GM21360 (cell line): ENCODE measurements around the gene ZBTB11.
"Not testable (repeated sequence)": the region's sequence is repeated elsewhere in the genome, so short reads cannot be mapped to it uniquely, and the experiment has no call there.

Experiments
- ATAC-seq: cut with Tn5 transposase; IDR thresholded peaks from one replicate; pipeline ENCODE4 v1.9.1; 2021; ENCODE audit warnings: mild to moderate bottlenecking, moderate library complexity; ENCODE audit not compliant: unreplicated experiment

The ZBTB11 gene

DNA sequence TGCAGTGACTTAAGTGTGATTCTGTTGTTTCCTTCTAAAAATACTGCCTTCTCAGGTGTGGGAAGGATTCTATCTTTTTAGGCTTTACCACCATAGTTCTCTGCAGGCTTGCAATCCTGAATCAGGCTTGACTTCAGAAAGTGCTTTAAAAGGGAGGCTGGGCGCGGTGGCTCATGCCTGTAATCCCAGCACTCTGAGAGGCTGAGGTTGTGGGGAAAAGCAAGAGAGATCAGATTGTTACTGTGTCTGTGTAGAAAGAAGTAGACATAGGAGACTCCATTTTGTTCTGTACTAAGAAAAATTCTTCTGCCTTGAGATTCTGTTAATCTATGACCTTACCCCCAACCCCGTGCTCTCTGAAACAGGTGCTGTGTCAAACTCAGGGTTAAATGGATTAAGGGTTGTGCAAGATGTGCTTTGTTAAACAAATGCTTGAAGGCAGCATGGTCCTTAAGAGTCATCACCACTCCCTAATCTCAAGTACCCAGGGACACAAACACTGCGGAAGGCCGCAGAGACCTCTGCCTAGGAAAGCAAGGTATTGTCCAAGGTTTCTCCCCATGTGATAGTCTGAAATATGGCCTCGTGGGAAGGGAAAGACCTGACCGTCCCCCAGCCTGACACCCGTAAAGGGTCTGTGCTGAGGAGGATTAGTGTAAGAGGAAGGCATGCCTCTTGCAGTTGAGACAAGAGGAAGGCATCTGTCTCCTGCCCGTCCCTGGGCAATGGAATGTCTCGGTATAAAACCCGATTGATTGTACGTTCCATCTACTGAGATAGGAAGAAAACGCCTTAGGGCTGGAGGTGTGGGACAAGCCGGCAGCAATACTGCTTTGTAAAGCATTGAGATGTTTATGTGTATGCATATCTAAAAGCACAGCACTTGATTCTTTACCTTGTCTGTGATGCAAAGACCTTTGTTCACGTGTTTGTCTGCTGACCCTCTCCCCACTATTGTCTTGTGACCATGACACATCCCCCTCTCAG, 15.0 kb upstream of the ZBTB11 start:
- ATAC-seq: not testable (repeated sequence)

DNA sequence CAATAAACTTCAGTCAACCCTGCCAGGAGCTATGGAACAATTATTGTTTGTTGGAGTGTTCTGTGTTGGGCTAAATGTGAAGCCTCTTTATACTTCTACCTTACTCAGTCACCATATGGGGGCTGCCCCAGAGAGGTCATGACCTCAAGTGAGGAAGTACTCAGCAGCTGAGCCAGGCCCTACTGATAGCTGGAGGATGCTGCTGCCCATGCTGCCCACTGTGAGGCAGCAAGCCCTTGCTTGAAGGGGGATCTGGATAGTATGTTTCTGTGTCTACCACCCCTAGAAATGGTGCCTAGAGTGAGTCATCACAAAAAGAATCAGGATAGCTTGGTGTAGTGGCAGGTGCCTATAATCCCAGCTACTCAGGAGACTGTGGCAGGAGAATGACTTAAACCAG, 14.0 kb upstream of the ZBTB11 start:
- no peak for ATAC-seq

DNA sequence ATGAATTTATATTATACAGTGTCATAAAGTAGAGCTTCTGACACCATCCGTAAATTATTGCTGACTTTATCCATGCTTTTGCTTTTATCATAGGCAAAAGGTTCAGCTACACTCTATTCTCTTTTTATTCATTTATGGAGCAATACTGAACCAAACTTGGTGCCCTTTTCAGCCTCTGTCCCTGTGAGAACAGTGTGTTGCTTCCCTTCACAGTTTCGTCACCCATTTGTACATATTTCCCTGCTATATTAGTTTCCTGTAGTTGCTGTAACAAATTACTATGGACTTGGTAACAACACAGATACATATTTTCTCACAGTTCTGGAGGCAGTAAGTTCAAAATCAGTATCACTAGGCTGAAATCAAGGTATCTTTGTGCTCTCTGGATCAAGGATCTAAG, 12.4 kb upstream of the ZBTB11 start:
- no peak for ATAC-seq

DNA sequence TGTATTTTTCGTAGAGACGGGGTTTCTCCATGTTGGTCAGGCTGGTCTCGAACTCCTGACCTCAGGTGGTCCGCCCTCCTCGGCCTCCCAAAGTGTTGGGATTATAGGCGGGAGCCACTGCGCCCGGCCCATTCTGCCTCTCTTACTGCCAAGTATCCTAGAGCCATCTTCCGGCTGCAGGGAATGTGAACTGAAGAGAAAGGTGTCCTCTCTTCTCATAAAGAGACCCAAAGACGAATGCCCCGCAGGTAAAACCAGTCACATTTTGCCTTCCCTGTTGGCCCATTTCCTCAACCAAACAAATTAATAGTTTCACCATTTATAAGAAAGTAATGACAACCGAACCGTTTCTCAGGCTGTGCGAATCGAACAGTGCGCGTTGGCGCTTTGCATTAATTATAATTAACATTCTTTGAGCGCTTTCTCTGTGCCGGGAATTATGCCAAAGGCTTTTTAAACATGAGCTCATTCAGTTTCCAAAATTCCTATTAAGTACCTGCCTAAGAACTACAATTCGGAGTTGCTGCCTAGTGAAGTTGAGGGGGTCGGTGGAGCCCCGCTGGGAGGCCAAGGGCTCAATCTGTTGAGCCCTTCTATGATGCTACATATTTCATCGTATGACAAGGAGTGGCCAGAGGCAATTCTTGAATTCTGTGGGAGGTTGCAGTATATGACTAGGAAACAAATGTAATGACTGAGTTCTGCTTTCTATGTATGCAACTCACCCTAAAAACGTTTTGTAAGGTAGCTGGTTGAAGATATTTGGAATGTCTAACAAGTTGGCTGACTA, 10.4 kb upstream of the ZBTB11 start:
- no peak for ATAC-seq

DNA sequence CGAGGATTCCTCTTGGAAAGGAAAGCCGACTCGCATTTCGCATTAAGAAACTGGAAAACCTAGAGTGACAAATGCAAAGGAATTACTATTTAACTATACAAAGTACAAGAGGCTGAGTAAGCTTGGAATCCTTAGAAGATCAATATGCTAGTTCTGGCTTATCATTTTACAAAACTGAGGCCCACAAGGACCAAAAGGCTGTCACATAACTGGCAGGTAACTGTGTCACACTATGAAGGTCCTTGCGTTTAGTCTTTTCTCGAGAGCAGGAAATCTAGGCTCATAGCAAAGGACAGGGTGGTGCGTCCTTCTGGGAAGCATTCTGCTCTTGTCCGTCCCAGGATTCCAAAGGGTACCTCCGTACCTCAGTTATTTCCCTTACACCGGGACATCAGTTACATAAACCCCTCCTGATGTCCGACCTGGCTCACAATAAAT, 9.0 kb upstream of the ZBTB11 start:
- peak; percentile 9 for ATAC-seq

DNA sequence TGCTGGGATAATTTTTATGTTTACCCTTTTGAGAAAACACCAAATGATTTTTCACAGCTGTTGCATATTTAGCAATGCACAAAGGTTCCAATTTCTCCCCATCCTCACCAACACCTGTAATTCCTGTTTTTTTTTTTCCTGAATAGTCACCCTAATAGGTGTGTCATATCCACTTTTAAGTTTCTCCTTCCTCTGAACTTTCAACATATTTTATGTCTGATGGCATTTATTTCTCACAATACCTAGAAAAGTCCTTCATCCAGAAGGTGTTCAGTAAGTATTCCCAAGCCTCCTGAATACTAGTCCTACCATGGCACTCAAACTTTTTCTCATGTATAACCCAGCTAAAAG, 8.1 kb upstream of the ZBTB11 start:
- no peak for ATAC-seq

DNA sequence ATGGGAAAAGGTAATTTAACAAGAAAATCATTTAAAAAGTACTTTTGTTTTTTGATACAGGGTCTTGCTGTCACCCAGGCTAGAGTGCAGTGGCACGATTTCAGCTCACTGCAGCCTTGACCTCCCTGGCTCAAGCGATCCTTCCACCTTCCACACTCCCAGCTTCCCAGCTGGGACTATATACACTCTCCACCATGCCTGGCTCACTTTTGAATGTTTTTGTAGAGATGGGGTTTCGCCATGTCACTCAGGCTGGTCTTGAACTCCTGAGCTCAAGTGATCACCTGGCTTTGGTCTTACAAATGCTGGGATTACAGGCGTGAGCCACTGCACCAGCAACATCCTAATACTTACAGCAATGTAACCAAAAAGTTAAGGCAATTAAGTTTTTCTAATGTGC, 3.5 kb upstream of the ZBTB11 start:
- no peak for ATAC-seq

DNA sequence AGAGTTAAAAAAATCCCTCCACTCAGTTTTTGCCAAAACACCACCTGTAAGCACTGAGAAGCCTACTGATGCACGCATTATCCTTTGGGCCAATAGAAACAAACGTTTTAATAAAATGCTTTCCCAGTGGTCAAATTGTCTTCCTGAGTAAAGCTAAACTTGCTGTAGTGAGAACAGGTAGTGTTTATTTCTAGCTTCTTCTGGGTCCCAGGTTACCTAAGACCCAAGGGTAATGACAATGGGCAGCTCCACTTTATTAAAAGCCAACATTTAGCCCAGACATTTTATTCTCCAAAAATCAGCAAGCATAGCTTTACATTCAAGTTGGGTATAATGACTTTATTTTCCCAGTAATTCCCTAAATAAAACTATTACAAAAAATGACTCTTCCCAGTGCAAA, 1.9 kb upstream of the ZBTB11 start:
- ATAC-seq: not testable (repeated sequence)

DNA sequence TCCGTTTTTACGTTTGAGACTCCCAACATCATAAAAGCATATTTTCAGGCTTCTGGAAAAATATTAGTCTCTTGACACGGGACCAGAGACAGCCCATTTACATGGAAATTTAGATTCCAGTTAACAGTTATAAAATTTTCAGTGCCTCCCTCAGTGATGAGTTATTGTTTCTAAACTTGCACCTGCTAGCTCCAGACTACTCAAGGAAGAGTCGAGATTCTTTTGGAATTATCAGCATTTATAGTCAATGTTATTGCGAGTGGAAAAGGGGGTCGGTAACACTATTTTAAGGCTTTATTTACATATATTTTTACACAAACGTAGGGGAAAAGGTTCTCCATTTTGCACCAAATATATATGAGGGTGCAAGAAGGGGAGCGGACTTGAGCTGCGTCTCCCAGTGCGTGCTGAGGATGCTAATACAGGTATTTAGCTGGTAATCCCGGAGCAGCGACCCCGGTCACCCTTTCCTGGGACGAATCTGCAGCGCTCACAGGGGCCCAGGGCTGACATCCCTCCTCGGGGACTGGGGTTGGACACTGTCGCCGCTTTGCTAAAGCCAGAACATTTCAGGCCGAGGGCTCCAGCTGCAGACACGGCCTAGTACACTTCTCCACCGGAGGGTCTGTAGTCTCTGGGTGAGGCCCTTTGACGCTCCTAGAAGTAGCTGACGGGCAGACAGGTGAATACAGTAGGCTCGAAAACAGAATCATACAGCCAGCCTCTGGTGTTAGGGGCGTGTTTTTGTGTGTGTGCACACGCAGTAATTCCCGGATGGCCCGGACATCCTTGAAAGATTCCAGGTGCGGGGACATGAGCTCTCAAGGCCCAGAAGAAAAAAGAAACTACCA, 729 bp upstream of the ZBTB11 start:
- no peak for ATAC-seq

DNA sequence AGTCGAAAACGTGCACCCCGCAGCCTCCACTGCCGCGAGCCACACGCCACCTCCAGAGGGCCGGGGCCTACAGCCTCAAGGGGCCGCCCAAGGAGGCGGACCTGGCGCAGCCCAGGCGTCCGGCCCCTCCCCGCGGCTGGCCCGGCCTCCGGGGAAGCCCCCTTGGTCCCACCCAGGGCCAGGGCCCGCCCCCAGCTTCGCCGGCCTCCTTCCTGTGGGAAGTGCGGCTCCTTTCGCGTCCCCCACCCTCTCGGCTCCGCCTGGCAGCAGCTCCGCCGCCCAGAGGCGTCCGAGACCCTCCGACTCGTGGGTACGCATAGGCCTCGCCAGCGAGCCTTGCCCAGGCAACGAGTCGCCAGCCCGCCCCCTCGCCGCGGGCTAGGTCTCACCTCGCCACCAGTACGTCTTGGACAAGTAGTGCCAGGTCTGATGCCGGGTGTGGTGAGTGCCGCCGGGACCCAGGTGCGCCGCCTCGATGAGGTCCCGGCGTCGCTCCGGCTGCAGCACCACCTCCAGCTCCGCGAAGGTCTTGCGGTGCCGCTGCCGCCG, 642 bp downstream of the ZBTB11 start:
- peak; percentile 90 for ATAC-seq

DNA sequence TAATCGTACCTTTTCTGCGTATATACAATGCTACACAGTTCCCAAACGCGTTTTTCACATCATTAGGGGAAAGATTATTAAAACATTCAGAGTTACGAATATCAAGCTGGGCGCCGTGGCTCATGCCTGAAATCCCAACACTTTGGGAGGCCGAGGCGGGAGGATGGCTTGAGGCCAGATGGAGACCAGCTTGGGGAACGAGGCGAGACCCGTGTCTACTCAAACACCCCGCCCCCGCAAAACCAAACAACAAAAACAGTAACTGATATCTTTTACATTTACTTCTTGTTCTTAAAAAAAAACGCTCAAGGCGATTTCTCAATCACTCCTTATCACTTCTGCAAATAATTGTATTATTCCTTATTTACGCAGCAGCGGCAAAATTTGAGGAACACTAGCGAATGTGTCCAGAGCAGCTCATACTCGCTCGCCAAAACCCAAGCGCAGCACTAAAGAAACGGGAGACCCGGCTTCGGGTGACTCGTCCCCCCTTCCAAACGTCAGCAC, 1.2 kb downstream of the ZBTB11 start:
- ATAC-seq: no peak

DNA sequence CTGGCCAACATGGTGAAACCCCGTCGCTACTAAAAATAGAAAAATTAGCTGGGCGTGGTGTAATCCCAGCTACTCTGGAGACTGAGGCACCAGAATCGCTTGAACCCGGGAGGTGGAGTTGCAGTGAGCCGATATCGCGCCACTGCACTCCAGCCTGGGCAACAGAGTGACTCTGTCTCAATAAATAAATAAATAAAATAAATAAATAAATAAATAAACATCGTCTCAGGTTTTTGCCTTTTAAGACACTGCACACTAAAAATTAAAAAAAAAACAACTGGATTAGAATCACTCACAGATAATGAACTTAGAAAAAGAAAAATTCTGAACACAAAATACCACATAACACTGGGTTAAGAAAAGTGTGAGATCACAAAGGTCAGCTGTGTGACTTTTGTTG, 2.4 kb downstream of the ZBTB11 start:
- no peak for ATAC-seq

DNA sequence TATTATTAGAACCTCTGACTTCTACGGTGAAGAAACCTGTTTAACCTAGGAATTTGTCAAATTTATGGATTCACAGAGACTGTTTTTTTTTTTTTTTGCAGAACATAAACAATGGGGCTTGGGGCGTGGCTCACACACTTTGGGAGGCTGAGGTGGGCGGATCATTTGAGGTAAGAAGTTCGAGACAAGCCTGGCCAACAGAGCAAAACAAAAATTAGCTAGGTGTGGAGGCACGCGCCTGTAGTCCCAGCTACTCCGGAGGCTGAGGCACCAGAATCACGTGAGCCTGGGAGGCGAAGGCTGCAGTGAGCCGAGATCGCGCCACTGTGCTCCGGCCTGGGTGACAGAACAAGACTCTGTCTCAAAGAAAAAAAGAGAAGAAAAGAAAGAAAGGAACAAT, 3.0 kb downstream of the ZBTB11 start:
- ATAC-seq: no peak

DNA sequence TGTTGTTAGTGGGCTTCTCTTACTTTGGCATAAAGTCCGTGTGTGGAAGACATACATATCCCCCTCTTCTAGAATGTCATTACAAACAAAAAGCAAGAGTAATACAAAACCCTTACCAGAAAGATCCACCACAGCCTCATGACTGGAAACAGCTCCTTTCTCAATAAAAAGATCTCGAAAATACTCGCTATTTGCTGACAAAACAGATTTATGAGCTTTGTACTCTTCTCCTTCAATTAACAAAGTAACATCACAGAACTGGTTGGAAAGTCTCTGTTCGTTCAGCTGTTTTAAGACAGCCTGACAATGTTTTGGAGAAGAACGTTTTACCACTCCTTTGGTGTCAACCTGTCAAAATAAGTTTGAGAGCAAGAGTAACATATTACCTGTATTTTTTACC, 5.9 kb downstream of the ZBTB11 start:
- ATAC-seq: no peak

DNA sequence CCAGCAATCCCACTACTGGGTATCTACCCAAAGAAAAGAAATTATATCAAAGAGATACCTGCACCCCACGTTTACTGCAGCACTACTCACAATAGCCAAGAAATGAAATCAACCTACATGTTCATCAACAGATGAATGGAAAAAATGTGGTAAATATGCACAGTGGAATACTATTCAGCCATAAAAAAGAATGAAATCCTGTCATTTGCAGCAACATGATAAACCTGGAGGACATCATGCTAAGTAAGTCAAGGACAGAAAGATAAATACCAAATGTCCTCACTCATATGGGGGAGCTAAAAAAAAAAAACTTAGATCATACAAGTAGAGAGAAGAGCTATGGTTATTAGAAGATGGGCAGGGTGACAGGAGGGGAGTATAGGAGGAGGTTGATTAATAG, 9.1 kb downstream of the ZBTB11 start:
- ATAC-seq: no peak

DNA sequence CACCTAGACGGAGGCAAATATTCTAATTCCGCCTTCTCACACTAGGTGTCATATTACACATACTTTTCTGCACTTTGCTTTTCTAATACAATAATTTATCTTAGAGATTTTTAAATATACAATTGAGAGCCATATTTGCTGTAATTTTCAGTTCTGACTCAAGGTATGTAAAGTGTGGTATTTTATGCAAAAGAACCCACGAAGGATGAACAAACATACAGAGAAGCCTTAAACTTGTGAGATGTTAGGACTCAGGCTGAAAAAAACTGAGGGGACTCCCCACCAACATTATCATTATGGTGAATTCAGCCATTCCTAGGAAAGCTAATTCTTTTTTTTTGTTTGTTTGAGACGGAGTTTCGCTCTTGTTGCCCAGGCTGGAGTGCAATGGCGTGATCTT, 9.6 kb downstream of the ZBTB11 start:
- ATAC-seq: no peak

DNA sequence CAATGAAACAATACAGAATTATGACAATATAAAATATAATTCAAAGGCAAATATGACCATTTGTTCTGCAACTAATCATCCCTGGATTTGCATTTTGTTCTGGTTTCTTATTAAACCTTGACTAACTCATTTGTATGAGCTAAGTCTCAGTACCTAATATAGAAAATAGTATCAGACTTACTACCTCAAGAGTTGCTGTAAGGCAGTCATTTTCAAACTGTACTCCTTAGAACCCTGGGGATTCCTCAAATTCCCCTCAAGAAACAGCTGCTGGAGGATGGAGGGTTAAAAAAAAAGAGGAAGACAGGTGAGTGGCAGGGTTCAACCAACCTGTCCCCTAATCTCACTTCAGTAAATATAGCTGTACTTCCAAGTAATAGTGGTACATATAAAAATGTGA, 11.1 kb downstream of the ZBTB11 start:
- no peak for ATAC-seq

DNA sequence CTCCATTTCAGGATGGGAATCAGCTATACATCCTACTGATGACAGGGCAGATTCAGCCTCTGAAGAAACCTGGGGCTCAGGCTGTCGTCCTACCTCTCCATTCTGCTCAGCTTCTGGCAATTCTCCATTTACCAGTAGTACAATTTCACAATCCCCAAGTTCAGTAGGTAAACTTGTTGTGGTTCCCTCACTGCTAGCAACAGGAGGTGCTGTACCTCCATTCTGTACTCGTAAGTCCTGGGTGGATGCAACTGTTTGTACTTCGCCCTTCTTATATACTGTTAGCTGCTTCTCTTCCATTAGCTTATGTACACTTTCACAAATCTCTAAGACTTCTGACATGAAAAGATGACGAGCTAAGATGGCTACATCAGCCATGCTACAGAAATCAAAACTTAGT, 11.6 kb downstream of the ZBTB11 start:
- no peak for ATAC-seq

DNA sequence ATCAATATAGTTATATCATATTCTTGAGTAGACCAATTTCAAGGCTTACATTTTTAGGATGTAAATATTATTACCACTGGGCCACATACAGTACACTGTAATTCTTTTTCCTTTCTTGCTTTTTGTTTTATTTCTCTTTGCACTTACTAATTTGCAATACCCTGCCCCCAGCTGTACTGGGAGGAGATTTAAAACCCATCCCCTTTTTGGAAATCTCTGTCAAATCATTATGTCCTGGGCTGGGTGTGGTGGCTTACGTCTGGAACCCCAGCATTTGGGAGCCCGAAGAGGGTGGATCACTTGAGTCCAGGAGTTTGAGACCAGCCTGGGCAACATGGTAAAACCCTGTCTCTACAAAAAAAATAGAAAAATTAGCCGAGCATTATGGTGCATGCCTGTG, 16.2 kb downstream of the ZBTB11 start:
- no peak for ATAC-seq

DNA sequence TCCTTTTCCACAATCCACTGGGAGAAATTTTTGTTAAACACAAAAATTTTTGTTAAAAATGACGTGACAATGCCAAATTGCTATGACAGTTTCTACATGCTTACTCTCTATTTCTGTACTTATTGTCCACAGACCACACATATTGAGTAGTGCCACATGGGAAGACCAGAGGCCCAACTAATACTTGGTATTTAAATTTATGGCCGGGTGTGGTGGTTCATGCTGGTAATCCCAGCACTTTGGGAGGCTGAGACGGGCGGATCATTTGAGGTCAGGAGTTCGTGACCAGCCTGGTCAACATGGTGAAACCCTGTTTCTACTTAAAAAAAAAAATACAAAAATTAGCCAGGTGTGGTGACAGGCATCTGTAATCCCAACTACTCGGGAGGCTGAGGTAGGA, 20.3 kb downstream of the ZBTB11 start:
- ATAC-seq: no peak

DNA sequence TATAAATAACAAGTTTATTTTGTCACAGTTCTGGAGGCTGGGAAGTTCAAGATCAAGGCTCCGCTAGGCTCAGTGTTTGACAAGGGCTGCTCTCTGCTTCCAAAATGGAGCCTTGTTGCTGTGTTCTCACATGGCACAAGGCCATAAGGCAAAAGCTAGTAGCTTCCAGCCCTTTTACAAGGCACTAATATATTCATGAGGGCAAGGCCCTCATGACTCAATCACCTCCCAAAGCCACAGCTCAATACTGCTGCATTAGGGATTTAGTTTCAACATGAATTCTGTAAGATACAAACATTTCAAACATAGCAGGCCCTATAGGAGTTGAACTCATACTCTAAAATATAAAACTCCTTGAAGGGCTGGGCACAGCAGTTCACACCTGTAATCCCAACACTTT, 30.2 kb downstream of the ZBTB11 start:
- ATAC-seq: no peak
